Right lobe of liver (tissue), 4 donors: Measurements from ENCODE around the gene VPS36.

ENCODE experiments used
- CTCF ChIP-seq, 4 donors: fragments of 200-600 bp in 3 of 4; fragments of 450-650 bp in 1 of 4; IDR thresholded peaks; one replicate each; pipeline versions ENCODE4 v1.5.1 to v1.8.0; 2016 to 2022; ENCODE audit warnings: antibody characterized with exemption in 4 of 4, mild to moderate bottlenecking in 2 of 4
- POLR2A ChIP-seq: fragments of 450-650 bp; IDR thresholded peaks from one replicate; pipeline ENCODE4 v1.6.1; 2017; ENCODE audit warnings: antibody characterized with exemption, mild to moderate bottlenecking
- donor health status: DM: no; HTN: no; CAD: no.
- donor health status: DM: no; HTN: no; CAD: no.
- donor health status: DM: no; HTN: yes; CAD: no.

DNA sequence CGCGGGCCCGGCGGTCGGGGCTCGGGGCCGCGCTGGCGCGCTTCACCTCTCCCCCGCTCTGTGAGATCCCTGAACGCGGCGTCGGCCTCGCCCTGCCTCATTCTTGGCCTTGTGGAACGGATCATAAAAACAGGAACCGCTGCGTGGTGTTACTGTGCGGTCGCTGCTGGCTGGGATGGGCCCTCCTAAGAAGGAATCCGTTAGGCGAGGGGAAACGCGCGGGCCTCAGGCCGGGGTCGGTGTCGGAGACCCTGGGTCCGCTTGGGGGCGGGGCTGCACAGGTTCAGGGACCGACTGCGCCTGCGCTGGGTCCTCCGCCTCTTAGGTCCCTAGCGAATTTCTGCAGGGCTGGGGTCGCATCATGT, 5.2 kb upstream of the VPS36 start:
- TF ChIP-seq POLR2A (no peak), CTCF (IDR thresholded peaks at IDR 0.05) (no peak)
